ENCODE data around the gene SHISA6.

- TF ChIP-seq, protein P1, sequence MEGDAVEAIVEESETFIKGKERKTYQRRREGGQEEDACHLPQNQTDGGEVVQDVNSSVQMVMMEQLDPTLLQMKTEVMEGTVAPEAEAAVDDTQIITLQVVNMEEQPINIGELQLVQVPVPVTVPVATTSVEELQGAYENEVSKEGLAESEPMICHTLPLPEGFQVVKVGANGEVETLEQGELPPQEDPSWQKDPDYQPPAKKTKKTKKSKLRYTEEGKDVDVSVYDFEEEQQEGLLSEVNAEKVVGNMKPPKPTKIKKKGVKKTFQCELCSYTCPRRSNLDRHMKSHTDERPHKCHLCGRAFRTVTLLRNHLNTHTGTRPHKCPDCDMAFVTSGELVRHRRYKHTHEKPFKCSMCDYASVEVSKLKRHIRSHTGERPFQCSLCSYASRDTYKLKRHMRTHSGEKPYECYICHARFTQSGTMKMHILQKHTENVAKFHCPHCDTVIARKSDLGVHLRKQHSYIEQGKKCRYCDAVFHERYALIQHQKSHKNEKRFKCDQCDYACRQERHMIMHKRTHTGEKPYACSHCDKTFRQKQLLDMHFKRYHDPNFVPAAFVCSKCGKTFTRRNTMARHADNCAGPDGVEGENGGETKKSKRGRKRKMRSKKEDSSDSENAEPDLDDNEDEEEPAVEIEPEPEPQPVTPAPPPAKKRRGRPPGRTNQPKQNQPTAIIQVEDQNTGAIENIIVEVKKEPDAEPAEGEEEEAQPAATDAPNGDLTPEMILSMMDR (IDR thresholded peaks at IDR 0.05): no peak
- TF ChIP-seq EP300 (IDR thresholded peaks at IDR 0.05; ENCODE audit: low read depth): no peak
Measured at GRCh38 chr17:11539637-11540036, 298.6 kb downstream of the SHISA6 start.

Measured in transverse colon (tissue), 3 donors.